ENCODE results near the gene SLC22A5.

- TF ChIP-seq EZH2 (IDR thresholded peaks at IDR 0.05; ENCODE audit: low read length) = no peak
- TF ChIP-seq CTCF (optimal IDR thresholded peaks at IDR 0.05 in 1 of 3, IDR thresholded peaks at IDR 0.05 in 1 of 3, conservative IDR thresholded peaks at IDR 0.05 in 1 of 3; ENCODE audit: extremely low read depth in 1 of 3, insufficient read depth in 2 of 3, low read length in 3 of 3) = no peak
Measured at GRCh38 chr5:132424167-132424880, 54.8 kb downstream of the SLC22A5 start.

Measured in keratinocyte (primary cell).